Gastroesophageal sphincter (tissue), 4 donors: Measurements from ENCODE around the gene LRP6. TPM values are rescaled to one million over a fixed set of nuclear protein-coding genes. Genes with fewer than 3 reads are reported as not detected.

Source experiments
- ATAC-seq: fragments of 150-250 bp; one replicate; pipeline ENCODE4 v1.9.1; 2016; ENCODE audit warnings: mild to moderate bottlenecking, moderate library complexity
- H3K27ac ChIP-seq, 4 donors: fragments of 200-600 bp; sonication (generic) in 3 of 4; 1 replicate in 3 of 4; 2 replicates in 1 of 4; pipeline ENCODE4 v1.5.1; 2016 to 2019
- H3K27me3 ChIP-seq: fragments of 200-600 bp; sonication (generic); one replicate; pipeline ENCODE4 v1.5.1; 2019
- H3K36me3 ChIP-seq, 2 donors: fragments of 200-600 bp; sonication (generic); one replicate each; pipeline ENCODE4 v1.5.1; 2019; ENCODE audit warnings: control low read depth in 1 of 2
- H3K4me1 ChIP-seq, 3 donors: fragments of 200-600 bp; sonication (generic); 1 replicate in 2 of 3; 2 replicates in 1 of 3; pipeline ENCODE4 v1.5.1; 2016 to 2019; ENCODE audit warnings: control low read depth in 2 of 3
- H3K4me3 ChIP-seq, 2 donors: fragments of 200-600 bp; sonication (generic); one replicate each; pipeline ENCODE4 v1.5.1; 2019; ENCODE audit warnings: mild to moderate bottlenecking in 1 of 2, moderate library complexity in 1 of 2
- H3K9me3 ChIP-seq, 3 donors: fragments of 200-600 bp; sonication (generic); one replicate each; pipeline ENCODE4 v1.5.1; 2017 to 2019; ENCODE audit warnings: control low read depth in 2 of 3
- EP300 ChIP-seq: sonication (generic); formaldehyde crosslinking; IDR thresholded peaks from one replicate; pipeline ENCODE4 v1.6.1; 2017; ENCODE audit warnings: antibody characterized with exemption, mild to moderate bottlenecking
- POLR2A ChIP-seq, 2 donors: fragments of 450-650 bp; IDR thresholded peaks; one replicate each; pipeline ENCODE4 v1.6.1; 2017; ENCODE audit warnings: antibody characterized with exemption in 2 of 2, mild to moderate bottlenecking in 2 of 2, moderate library complexity in 1 of 2
- POLR2AphosphoS5 ChIP-seq: sonication (generic); formaldehyde crosslinking; IDR thresholded peaks from one replicate; pipeline ENCODE4 v1.6.1; 2017; ENCODE audit warnings: antibody characterized with exemption
- WGBS, 2 donors: methylation state at CpG; one replicate each; pipeline ENCODE4 v1.1.5; 2018; ENCODE audit warnings: low coverage in 1 of 2; 5-methylcytosine and 5-hydroxymethylcytosine counted together
- small RNA-seq, 4 donors: library from RNA; depleted of rRNA; stranded (forward); fragments of <200 nt; gene quantifications; one replicate each; pipeline ENCODE3, GENCODE V24; 2016
- total RNA-seq, 4 donors: library from RNA; depleted of rRNA; stranded (reverse); fragments of >200 nt; gene quantifications; one replicate each; pipeline ENCODE4 v1.1.0, GENCODE V29; 2016
- TF ChIP-seq, protein P1 (sequence below), 4 experiments: fragments of 200-600 bp in 2 of 4; fragments of 450-650 bp in 2 of 4; sonication (generic) in 1 of 4; IDR thresholded peaks; one replicate each; pipeline ENCODE4 v1.5.1; 2017 to 2019; ENCODE audit warnings: antibody characterized with exemption in 4 of 4, mild to moderate bottlenecking in 2 of 4, moderate library complexity in 2 of 4

Gene LRP6
- total RNA-seq, 4 donors from 2014 or later: 34.5 to 58.5 (median 42.6) TPM

DNA sequence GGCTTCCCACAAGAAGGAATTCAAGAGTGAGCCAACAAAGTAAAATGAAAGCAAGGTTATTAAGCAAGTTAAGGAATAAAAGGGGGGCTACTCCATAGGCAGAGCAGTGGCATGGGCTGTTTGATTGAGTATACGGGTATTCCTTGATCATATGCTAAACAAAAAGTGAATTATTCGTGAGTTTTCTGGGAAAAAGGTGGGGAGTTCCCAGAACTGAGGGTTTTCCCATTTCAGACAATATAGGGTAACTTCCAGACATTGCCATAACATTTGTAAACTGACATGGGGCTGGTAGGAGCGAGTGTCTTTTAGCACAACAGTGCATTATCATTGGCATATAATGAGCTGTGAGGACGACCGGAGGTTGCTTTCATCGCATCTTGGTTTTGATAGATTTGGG is 198.1 kb downstream of the LRP6 start:
- 88 to 92% methylated on average over 6 of the region's 6 CpGs for WGBS, 2 donors
- Histone ChIP-seq H3K27me3 (peaks cover 12% of the 10 kb centered on the region), H3K4me3 (no peak overlapping the region), H3K36me3 (no peaks in the 10 kb centered on the region), H3K27ac (no peak overlapping the region), H3K4me1 (no peaks in the 10 kb centered on the region), H3K9me3 (no peaks in the 10 kb centered on the region)
- no peak for ATAC-seq
- no peak for TF ChIP-seq POLR2A (IDR thresholded peaks at IDR 0.05)
- TF ChIP-seq POLR2AphosphoS5: no peak
- TF ChIP-seq, protein P1, sequence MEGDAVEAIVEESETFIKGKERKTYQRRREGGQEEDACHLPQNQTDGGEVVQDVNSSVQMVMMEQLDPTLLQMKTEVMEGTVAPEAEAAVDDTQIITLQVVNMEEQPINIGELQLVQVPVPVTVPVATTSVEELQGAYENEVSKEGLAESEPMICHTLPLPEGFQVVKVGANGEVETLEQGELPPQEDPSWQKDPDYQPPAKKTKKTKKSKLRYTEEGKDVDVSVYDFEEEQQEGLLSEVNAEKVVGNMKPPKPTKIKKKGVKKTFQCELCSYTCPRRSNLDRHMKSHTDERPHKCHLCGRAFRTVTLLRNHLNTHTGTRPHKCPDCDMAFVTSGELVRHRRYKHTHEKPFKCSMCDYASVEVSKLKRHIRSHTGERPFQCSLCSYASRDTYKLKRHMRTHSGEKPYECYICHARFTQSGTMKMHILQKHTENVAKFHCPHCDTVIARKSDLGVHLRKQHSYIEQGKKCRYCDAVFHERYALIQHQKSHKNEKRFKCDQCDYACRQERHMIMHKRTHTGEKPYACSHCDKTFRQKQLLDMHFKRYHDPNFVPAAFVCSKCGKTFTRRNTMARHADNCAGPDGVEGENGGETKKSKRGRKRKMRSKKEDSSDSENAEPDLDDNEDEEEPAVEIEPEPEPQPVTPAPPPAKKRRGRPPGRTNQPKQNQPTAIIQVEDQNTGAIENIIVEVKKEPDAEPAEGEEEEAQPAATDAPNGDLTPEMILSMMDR (IDR thresholded peaks at IDR 0.05): no peak
- no peak for TF ChIP-seq EP300

Small RNA genes within 50 kb of the gene (small RNA-seq; reads per million reads assigned to genes)
- gene RNU6-318P (0 reads per million in 4 donors), gene RNU6-545P (0 reads per million in 4 donors)

Other genes starting within 250 kb of the LRP6 start
- gene BCL2L14, start 196.1 kb downstream of the LRP6 start, total RNA-seq: 1 to 10 TPM in 1 of 4 donors, not detected in 3; 1.2 TPM
- 10 to 100 TPM; 11.0 to 31.2 (median 22.1) TPM for gene MANSC1, start 83.2 kb upstream of the LRP6 start, total RNA-seq
- 10 to 100 TPM; 10.5 to 29.1 (median 19.0) TPM for gene BORCS5, start 90.0 kb upstream of the LRP6 start, total RNA-seq